CD1c-positive myeloid dendritic cell (primary cell): ENCODE measurements around the gene CLBA1.
A peak's percentile ranks its signal among the peaks of the same experiment; 100 is the strongest.
"Not testable (repeated sequence)": the region's sequence is repeated elsewhere in the genome, so short reads cannot be mapped to it uniquely, and the experiment has no call there.

ENCODE experiments used
- DNase-seq: peaks from one replicate; pipeline ENCODE4 v3.0.0-alpha.2; 2016; ENCODE audit errors: extremely low spot score

Gene CLBA1

DNA sequence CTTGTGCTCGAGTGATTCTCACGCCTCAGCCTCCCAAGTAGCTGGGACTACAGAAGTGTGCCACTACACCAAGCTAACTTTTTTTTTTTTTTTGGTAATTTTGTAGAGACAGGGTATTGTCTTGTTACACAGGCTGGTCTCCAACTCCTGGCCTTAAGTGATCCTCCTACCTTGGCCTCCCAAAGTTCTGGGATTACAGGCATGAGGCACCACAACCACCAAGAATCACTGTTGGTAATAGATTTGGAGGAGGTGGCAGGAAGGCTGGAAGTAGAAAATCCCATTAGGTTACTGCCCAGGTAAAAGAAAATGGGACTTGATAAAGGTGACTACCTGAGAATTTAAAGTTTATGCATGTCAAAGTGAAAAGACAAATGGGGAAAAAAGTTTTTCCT, 36.7 kb downstream of the CLBA1 start:
- DNase-seq: no peak

DNA sequence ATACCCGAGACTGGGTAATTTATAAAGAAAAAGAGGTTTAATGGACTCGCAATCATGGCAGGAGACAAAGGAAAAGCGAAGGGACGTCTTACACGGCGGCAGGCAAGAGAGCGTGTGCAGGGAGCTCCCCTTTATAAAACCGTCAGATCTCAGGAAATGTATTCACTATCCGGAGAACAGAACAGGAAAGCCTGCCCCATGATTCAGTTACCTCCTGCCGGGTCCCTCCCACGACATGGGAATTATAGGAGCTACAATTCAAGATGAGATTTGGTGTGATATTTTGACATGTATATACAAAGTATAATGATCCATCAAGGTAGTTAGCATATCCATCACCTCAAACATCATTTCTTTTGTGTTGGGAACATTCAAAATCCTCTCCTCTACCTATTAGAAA, 37.6 kb downstream of the CLBA1 start:
- no peak for DNase-seq

DNA sequence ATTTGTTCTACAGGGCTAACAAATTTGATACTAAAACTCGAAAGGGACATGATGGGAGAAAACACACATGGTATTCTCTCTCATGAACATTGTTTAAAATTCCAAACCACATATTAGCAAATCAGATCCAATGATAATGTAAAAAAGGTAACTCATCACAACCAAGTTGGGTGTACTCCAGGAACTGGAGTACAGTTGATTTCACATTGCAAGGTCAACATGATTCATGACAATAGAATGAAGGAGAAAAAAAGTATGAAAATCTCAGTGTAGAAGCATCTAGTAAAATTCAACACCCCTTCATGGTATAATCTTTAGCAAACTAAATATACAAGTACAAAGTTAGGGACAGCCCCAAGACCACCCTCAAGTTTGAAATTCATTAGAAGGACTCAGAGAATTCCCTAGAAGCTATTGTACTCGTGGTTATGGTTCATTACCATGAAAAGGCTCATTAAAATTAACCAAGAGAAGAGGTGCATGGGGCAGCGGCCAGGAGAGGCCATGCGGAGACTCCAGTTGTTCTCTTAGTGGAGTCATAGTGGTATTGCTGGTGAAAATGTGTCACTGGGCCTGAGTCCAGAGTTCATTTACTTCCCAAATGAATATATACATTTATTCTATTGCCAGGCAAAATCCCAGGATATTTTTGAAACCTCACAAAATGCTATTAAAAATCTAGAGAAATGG, 38.3 kb downstream of the CLBA1 start:
- peak; percentile 8 for DNase-seq

DNA sequence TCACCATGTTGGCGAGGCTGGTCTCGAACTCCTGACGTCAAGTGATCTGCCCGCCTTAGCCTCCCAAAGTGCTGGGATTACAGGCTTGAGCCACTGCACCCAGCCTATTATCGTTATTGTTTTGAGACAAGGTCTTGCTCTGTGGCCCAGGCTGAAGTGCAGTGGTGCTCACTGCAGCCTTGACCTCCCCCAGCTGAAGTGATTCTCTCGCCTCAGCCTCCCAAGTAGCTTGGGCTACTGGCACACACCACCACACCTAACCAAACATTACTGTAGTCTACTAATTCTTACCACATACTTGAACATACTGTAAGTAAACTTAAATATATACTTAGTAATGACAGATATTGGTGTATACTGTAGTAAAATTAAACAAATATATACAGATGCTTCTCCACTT, 39.8 kb downstream of the CLBA1 start:
- DNase-seq: no peak

DNA sequence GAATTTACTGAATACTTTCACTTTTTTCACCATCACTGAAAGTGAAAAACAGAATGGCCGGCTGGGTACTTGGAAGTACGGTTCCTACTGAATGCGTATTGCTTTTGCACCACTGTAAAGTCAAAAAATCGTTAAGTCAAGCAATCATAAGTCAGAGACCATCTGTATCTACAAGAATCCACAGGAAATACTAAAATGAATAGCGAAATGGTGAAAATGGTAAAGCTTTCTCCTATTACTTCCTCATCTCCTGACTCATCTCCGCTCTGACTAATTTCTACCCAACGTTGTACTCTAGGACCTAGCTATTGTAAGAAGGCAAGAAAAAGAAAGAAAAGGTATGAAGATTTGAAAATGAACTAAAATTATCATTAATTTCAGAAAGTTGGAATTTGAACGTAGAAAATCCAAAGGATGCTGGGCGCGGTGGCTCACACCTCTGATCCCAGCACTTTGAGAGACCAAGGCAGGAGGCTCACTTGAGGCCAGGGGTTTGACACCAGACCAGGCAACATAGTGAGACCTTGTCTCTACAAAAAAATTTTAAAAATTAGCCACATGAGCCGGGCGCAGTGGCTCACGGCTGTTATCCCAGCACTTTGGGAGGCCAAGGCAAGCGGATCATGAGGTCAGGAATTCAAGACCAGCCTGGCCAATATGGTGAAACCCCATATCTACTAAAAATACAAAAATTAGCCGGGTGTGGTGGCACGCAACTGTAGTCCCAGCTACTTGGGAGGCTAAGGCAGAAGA, 40.6 kb downstream of the CLBA1 start:
- peak; percentile 82 for DNase-seq

- peak; percentile 24 for DNase-seq
Measured at GRCh38 chr14:105026802-105027563, 41.4 kb downstream of the CLBA1 start.

- DNase-seq: not testable (repeated sequence)
Measured at GRCh38 chr14:105027718-105028117, 42.1 kb downstream of the CLBA1 start.

GRCh38 chr14:105028251-105028927, 42.8 kb downstream of the CLBA1 start:
- no peak for DNase-seq

DNA sequence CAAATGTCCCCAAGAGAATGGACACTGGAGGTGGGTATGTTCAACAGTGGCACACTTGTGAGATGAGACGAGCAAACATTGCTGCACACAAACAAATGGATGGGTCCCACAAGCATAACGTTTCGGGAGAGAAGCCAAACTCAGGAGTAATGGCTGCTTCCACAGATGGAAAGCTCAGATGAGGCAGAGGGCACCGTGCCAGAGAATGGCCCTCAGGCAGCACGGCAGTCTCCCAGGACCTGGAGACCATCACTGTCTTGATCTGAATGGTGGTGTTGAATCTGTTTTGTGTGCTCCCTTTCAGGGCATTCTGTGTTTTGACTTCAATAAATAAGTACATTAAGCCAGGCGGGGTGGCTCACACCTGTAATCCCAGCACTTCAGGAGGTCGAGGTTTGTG, 43.8 kb downstream of the CLBA1 start:
- DNase-seq: no peak

GRCh38 chr14:105030194-105030593, 44.6 kb downstream of the CLBA1 start:
- no peak for DNase-seq

DNA sequence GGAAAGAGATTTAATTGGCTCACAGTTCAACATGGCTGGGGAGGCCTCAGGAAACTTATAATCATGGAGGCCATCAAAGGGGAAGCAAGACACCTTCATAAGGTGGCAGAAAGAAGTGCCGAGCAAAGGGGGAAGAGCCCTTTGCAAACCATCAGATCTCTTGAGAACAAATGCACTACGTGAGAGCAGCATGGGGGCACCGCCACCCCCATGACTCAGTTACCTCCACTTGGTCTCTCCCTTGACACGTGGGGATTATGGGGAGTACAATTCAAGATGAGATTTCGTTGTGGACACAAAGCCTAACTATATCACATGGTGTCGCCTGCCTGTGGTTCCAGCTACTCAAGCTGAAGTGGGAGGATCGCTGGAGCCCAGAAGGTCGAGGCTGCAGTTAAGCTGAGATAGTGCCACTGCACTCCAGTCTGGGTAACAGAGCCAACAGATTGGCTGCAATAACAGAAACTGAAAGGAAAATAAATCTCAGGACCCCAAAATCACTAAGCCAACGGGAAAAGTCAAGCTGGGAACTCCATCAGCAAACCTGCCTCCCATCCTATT, 45.3 kb downstream of the CLBA1 start:
- DNase-seq: no peak

DNA sequence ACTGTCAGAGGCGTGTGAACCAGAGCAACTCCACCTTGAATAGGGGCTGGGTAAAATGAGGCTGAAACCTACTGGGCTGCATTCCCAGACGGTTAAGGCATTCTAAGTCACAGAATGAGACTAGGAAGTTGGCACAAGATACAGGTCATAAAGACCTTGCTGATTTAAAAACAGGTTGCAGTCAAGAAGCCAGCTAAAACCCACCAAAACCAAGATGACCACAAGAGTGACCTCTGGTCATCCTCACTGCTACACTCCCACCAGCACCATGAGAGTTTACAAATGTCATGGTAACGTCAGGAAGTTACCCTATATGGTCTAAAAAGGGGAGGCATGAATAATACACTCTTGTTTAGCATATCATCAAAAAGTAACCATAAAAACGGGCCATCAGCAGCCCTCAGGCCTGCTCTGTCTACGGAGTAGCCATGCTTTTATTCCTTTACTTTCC, 46.9 kb downstream of the CLBA1 start:
- DNase-seq: not testable (repeated sequence)

DNA sequence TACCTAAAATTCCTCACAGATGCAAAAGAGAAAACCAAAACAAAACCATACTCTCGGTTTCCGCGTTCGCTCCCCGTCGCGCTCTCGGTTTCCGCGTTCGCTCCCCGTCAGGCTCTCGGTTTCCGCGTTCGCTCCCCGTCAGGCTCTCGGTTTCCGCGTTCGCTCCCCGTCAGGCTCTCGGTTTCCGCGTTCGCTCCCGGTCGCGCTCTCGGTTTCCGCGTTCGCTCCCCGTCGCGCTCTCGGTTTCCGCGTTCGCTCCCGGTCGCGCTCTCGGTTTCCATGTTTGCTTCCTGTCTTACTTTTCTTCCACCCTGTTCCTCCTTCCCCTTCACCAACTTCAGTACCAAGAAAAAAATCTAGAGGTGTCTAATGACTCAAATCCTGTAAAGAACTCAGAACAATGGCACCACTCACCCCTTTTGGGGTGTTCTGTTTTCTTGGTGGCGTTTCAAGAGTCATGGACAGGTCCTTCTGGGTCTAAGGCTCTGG, 47.9 kb downstream of the CLBA1 start:
- DNase-seq: peak; percentile 30

GRCh38 chr14:105034315-105035039, 48.9 kb downstream of the CLBA1 start:
- DNase-seq: peak; percentile 82

- not testable (repeated sequence) for DNase-seq
Measured at GRCh38 chr14:105035616-105036015, 50.0 kb downstream of the CLBA1 start.

GRCh38 chr14:105039458-105040205, 54.0 kb downstream of the CLBA1 start:
- DNase-seq: no peak

DNA sequence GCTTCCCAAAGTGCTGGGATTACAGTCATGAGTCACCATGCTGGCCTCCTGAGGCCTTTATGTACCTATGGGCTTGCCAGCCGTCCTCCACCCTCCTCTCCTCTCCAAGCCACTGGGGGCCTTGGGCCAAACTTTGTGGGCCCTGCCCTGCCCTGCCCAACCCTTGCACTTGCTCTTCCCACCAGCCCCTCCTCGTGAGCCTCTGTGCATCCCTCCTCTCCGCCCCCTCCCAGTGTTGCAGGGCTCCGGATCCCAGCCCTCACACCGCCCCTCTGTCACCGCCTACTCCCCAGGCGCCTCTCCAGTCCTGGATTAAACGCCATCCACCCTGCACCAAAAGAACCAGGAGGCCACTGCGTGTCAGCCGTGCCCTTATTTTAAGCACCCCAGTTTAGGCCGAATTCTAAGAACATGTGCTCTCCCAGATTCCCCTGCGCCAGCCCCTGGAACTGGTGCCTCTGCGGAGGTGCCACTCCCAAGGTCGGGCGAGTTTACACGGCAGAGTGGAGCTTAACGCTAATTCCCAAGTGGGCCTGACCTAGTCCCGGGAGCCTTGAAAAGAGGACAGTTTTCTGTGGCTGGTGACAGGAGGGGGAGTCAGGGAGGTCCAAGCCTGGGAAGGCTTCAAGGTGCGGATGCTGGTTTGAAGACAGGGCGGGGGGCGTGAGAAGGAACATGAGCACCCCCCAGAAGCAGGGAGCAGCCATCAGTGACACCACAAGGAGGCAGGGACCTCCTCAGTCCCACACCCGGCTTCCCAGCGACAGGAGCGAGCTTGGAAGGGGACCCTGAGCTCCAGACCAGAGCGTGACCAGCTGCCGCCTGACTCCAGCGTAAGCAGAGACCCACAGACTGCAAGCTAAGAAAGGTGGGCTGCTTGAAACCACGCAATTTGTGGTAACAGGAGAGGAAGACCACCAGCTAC, 56.5 kb downstream of the CLBA1 start:
- no peak for DNase-seq

DNA sequence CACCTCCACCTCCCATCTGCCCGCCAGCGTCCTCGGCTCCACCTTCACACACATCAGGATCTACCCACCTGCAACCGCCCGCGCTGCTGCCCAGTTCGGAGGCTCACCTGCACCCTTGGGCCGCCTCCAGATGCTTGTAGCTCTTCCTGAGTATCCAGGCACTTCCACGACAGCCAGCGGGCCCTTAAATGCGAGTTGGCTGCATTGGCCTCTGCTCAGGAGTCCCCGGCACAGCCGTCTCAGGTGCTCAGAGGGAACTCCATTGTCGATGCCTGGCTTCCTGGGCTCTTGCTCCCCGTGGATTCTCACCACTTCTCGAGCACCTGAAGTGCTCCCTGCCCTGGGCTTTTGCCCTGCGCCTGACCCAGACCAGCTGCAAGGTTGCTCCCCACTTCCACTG, 57.2 kb downstream of the CLBA1 start:
- DNase-seq: no peak

DNA sequence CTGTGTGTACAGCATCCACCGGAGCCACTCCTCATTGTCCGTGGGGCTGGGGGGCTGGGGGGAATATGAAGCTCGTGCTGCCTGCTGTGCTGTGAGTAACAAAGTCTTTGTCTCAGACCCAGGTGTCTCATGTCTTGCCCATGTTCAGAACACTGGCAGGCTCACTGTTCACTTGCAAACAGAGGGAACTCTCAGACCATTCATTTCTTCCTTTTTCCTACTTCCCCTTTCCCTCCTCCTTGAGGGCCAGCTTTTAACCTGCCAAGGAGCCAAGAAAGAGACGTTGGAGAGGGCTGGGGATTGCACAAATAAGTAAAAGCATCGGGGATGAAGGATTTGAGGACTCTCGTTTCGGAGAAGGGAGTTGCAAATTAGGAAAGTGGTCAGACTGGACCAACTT, 58.1 kb downstream of the CLBA1 start:
- peak; percentile 59 for DNase-seq
